Measurements from ENCODE around the gene ST8SIA5.

DNA sequence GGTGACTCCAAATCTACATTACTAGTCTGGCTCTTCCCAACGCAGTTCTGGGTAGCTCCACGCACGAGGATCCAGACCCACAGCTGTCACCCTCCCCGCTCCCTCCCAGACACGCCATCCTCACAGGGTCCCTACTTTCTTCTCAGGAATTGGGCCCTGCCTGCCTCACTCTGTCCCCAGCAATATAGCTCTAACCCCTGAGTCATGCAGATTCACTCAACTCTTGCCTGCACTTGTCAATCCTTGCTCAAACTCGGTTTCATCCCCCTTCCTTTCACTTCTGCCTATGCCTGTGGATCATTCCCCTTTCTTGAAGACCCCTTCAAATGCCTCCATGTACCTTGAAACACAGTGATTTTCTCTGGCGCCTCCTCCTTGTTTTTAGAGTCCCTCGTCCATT is 5.0 kb downstream of the ST8SIA5 start:
- TF ChIP-seq, protein P1, sequence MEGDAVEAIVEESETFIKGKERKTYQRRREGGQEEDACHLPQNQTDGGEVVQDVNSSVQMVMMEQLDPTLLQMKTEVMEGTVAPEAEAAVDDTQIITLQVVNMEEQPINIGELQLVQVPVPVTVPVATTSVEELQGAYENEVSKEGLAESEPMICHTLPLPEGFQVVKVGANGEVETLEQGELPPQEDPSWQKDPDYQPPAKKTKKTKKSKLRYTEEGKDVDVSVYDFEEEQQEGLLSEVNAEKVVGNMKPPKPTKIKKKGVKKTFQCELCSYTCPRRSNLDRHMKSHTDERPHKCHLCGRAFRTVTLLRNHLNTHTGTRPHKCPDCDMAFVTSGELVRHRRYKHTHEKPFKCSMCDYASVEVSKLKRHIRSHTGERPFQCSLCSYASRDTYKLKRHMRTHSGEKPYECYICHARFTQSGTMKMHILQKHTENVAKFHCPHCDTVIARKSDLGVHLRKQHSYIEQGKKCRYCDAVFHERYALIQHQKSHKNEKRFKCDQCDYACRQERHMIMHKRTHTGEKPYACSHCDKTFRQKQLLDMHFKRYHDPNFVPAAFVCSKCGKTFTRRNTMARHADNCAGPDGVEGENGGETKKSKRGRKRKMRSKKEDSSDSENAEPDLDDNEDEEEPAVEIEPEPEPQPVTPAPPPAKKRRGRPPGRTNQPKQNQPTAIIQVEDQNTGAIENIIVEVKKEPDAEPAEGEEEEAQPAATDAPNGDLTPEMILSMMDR (conservative IDR thresholded peaks at IDR 0.05) = no peak
- TF ChIP-seq EZH2 (IDR thresholded peaks at IDR 0.05; ENCODE audit: low read depth) = no peak

Data from PC-9 (cell line).